Femur (tissue), 1 donor: ENCODE measurements around the gene BSDC1.
"Not testable (repeated sequence)": the region's sequence is repeated elsewhere in the genome, so short reads cannot be mapped to it uniquely, and the experiment has no call there.

ENCODE experiments used
- DNase-seq: peaks from one replicate; pipeline ENCODE4 v3.0.0-alpha.2; 2017

Gene BSDC1

DNA sequence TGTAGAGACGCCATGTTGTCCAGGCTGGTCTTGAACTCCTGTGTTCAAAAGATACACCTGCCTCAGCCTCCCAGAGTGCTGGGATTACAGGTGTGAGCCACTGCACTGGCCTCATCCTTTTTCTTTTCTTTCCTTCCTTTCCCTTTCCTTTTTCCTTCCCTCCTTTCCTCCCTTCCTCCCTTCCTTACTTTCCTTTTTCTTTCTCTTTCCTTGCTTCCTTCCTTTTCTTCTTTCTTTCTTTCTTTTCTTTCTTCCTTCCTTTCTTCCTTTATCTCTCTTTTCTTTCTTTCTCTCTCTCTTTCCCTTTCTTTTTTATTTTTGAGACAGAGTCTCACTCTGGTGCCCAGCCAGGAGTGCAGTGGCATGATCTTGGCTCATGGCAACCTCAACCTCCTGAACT, 37.8 kb downstream of the BSDC1 start:
- no peak for DNase-seq

DNA sequence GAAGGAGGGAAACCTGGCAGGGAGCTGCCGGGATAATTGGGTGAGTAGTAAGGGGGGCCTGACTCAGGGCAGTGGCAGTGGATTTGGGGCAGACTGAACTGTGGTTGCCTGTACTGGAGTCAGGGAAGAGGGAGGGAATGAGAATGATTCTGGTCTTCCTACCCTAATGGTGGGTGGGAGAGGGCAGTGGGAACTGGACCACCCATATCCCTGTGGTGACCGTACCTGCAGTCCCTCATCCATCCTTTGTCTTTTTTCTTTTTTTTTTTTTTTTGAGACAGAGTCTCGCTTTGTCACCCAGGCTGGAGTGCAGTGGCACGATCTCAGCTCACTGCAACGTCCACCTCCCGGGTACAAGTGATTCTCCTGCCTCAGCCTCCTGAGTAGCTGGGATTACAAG, 38.5 kb downstream of the BSDC1 start:
- not testable (repeated sequence) for DNase-seq

DNA sequence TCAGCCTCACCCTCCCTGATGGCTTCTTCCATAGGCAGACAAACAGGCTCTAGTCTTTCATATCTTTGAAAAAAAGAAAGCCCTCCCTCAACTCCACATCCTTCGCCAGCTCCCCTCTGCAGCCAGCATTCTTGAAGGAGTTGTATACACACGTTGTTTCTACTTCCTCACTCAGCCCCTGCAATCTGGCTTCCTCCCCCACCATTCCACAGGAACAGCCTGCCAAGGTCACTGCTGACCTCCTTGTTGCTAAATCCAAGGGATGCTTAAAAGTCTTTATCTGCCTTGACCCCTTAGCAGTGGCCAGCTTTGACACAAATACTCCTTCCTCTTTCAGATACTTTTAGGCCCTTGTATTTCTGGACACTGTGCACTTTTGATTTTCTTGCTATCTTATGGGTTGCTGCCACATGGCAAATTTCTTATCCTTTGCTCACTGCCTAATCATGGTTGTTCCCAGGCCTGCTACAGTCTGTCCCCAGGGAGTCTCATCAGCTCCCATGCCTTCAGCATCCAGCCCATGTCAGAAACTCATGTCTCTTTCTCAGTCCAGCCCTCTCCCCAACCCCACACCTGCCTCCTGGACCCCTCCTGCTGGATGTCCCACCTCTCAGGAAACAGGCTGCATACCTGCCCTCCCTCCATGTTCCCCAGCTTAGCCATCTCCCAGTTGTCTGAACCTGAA, 40.2 kb downstream of the BSDC1 start:
- no peak for DNase-seq

DNA sequence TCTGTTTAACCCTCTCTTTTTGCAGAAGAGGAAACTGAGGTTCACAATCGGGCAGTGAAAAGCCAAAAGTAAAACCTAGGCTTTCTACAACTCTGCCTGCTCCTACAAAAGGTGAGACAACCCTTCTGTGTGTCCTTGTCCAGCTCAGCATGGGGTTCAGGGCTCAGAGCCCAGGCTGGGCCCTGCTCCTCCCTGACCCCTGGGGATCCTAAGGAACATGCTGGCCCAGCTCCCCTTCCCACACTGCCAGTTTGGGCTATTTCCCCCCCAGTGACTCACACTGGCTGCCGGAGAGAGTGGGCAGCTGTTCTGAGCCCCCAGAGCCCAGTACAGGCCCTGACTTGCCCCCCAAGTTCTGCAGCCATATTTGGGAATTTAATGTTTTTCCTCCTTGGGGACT, 40.8 kb downstream of the BSDC1 start:
- DNase-seq, result no peak

DNA sequence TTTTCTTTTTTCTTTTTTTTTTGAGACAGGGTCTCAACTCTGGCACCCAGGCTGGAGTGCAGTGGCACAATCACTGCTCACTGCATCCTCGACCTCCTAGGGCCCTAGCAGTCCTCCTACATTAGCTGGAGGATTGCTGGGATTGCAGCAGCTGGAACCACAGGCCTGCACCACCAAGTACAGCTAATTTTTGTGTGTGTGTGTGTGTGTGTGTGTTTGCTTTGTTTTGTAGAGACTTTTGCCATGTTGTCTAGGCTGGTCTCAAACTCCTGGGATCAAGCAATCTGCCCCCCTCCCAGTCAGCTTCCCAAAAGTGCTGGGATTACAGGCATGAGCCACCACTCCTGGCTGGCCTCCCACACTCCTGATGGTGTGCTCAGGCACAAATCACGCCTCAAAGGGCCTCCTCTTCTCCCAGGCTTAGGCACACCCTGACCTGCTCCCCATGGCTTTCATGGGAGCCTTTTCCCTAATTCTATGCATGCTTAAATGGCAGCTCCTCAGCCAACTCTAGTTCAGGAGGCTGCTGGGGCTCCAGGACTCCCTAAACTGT, 41.3 kb downstream of the BSDC1 start:
- no peak for DNase-seq

DNA sequence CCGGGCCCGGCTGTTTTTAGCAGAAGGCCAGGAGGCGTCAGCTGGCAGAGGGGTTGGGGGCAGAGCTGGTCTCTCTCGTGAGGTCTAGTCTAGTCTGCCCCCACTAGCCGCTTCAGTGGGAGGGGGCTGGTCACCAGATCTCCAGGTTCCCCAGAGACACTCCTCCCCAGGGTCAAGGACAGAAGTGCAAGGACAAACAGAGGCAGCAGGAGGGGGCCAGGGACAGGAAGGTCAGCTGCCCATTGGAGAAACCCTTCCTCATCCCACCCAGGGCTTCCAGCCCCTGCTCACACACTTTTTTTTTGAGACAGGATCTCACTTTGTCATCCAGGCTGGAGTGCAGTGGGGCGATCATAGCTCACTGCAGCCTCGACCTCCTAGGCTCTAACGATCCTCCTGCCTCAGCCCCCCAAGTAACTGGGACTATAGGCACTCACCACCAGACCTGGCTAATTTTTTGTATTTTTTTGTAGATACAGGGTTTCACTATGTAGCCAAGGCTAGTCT, 41.9 kb downstream of the BSDC1 start:
- no peak for DNase-seq

DNA sequence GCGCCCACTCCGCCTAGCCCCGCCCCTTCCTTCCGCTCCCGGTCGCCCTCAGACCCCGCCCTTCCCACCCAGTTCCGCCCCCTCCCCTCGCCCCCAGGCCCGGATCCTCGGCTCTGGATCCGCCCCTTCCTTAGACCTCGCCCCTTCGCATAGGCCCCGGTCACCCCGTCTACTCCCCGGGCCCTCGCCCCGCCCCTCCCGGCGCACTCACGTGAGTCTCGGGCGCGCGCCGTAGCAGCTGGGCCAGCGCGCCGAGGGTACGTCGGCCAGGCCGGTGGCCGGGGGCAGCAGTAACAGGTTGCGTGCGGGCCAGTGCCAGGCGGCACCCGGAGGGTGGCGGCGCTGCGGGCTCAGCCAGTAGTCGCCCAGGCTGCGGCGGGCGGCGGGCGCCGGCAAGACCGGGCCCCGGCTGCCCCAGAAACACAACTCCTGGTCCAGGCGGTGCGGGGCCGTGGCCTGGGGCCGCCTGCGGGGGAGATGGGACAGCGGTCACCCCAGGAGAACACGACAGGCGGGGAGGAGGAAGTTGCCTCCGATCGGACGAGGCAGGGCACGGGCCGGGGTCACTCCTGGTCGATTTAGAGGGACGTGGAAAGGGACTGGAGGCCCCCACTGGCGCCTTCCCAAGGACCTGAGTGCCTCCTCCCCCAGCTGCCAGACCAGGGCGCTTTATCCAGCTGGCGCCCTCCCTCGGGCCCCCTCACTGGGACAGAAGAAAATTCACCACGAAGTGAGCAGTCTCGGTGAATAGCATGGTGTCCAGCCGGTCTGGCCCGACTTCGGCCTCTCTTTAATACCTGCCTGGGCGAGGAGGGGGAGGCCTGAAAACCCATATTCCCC, 42.6 kb downstream of the BSDC1 start:
- peak; percentile 97 for DNase-seq

DNA sequence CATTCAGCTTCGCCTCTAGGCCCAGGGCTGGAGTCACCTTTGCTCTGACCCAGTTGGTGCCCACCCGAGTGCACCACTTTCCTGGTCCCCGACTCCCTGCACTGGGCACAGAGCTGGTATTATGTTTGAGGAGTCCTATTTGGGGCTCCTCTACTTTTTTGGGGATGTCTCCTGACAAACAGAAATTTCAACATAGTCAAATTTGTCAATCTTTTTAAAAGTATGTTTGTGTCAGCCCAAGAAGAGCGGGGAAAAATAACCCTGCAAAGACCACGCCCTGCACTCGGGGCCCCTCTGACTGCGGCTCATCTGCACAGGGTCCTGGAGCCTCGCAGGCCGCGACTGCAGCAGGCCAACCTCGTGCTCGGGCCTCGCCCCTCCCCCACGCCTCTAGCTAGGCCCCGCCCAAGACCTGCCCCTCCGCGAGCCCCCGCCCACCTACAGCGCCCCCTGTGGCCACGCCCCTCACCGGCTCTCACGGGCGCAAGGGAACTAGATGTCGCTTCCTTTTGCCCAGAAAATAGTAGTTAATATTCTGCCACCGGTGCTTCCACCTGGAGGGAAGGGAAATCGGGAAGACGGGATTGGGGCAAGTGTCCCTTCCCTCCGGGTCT, 43.3 kb downstream of the BSDC1 start:
- no peak for DNase-seq

DNA sequence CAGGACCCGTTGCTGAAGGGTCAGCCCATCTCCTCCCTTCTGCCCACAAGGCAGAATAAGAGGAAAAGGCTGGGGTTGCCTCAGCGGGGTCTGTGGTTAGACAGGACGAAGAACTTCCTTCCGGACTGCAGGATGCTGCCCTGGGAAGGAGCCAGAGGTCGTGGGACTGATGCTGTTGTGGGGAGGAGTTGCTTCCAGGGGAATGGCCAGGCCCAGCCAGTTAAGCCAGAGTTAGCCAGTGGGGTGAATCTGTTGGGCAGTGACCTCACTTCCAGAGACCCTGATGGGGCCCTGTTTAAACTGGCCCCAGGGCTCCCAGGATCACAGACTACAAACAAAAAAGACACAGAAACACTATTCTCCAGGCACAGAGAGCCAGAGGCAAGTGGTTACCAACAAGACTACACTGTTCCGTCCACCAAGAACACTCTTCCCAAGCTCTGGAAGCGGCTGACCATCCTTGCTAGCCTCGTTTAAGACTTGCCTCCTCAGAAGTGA, 45.0 kb downstream of the BSDC1 start:
- peak; percentile 55 for DNase-seq

DNA sequence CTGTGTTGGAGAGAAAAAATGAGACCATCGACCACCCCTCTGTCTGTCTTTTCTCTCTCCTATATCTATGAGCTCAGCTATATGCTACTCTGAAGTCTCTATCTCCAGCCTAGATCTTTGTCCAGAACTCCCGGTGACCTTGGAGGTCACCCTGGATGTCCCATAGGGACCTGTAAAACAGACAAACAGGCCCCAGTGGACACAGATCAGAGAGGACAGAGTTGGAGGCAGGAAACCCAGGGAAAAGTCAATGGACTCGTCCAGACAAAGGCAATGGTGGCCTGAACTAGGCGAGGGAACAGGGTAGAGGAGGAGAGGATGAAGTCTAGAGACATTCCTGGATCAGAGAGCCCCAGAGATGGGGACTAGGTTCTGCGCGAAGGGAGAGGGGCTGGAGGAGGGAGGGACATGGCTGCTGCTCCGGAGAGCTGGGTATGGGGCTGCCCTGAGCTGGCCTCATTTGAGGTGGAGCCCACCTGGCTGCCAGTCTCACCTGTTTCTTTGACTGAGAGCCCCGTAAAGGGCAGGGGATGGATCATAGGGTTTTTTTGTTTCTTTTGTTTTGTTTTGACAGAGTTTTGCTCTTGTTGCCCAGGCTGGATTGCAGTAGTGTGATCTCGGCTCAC, 47.6 kb downstream of the BSDC1 start:
- no peak for DNase-seq

DNA sequence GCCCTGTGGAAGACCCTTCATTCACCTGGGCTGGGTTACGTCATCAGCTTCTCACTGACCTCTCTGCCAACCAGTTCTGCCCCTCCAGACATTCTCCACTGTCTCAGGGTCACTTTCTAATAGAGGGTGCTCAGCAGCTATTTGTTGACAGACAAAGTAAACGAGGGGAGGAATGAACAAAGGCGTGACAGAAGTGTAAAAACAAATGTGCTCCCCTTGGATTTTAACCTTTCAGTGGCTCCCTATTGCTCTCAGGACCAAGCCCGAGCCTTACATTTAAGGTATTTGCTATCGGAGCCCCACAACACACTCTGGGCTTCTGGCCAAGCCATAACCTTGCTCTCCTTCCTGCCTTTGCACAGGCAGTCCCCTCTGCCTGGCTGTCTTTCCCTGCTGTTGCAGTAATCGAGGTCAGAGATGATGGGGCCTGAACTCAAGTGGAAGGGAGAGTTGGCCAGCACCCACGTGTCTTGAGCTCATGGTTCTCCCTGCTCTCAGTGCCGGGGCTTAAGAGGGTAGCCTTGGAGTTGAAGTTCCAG, 48.9 kb downstream of the BSDC1 start:
- no peak for DNase-seq

DNA sequence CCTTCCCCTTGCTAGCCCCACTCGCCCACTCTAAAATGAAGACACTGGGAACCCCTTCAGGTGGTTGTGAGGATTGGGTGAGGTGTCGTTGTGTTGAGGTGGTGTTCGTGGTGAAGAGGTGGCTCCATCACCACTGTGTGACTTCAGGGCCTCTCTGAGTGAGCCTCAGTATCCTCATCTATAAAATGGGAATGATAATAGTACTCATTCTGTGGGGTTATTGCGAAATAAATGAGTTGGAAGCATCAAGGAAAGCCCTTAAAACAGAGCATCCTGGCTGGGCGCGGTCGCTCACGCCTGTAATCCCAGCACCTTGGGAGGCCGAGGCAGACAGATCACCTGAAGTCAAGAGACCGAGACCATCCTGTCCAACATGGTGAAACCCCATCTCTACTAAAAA, 51.5 kb downstream of the BSDC1 start:
- DNase-seq, result no peak

DNA sequence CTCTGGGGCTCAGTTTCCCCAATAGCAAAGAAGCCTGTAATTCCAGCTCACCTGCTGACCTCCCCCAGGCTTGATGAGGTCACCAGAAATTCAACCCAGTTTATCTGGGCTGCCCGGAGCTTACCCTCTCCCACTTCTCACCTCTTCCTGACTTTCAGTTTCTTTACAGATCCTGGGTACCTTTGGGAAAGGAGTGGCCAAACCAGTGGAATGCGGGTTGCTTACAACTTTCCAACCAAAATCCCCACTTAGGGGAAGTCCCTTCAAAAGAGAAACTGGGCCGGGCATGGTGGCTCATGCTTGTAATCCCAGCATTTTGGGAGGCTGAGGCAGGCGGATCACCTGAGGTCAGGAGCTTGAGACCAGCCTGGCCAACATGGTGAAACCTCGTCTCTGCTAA, 52.3 kb downstream of the BSDC1 start:
- DNase-seq, result no peak

DNA sequence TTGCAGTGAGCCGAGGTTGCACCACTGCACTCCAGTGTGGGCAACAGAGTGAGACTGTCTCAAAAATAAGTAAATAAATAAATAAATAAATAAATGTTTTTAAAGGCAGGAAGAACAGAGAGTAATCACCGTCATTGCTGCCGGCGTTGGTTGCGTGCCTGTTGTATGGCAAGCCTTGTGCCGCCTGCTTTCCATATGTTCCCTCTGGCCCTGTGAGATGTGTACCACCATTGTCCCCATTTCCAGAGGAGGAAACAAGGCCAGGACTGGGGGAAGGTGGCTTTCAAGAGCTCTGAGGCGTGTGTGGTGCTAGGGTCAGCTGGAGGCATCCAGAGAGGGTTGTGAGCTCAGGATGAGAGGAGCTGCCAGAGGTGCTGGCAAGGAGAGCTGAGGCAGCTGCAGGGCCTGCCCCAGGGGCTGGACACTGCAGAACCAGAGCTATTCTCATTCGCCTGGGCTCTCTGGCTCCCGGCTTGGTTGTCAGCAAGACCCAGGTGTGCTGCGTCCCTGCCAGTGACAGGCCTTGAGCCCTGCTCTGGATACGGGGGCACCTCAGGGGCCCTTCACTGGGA, 53.0 kb downstream of the BSDC1 start:
- DNase-seq, result no peak

DNA sequence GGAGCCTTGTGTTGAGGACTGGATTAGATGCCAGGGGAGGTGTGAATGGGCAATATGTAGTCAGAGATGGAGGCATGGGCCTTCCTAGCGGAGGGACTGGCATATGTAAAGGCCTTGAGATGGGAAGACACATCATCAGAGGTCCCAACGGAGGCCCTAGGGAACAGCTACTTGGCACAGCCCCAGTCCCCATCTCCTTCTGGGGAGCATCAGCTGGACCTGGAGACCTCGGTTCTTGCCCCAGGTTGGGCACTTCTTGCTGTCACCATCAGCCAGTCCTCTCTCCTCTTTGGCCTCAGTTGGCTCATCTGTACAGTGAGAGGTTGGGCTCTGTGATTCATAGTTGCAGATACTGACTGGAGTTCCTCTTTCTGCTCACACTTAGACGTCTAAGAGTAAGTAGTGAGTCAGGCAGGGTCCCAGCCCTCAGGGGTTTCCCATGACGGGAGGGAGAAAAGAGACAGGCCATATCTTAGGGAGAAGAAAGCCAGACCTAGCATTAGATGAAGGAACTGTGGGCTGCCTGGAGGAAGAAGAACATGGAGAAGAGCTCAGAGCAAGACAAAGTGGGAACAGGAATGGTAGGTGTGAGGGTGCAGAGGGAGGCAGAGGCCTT, 54.8 kb downstream of the BSDC1 start:
- DNase-seq, result no peak

DNA sequence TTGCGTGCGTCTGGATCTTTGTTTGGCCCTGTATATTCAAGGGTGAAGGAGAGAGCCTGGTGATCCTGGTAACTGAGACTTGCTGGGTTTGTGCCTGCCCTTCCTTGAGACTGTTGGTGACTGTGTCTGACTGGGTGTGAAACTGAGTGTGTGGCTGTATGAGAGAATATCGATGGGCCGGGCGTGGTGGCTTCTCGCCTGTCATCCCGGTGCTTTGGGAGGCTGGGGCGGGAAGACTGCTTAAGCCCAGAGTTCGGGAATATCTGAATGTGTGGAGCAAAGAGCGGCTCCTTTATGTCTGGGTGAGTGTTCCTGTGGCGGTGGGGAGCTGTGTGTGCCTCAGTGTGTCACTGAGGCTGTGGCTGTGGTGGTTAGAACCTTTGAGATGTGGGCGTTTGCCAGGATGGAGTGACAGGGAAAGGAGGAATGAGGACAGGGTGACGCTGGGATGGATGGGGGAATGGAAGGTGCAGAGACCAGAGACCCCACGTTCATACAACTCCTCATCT, 55.5 kb downstream of the BSDC1 start:
- DNase-seq, result no peak

DNA sequence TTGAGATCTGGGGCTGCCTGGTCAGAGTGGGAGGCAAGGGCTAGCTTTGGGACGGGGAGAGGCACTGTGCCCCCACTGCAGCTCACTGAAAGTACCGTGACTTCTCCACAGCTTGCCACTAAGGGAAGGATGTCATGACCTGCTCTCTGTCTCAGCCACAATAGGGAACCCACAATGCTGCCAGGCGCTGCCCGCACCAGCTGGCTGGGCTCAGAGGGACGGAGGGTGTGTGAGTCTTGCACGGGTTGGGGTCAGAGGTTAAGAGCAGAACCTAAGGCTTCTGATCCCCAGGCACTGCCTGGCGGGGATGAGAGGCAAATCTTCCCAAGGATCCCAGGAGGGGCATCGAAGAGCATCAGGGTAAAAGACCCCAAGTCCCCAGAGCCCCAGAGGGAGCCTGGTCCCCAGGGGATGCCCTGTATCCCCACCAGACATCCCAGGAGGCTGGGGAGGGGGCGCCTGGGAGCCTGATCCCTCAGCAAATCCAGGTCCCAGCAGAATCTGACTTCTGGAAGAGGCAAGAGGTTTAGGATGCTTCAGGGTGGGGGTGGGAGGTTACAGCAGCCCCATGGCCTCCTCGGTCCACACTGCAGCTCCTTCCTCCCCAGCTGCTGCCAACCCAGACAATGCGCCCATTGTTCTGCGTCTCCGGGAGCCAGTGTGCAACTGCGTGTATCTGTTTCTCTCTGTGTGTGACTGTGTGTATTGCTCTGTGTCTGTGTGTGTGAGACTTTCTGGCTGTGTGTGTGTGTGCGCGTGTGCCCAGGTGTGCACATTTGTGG, 56.2 kb downstream of the BSDC1 start:
- DNase-seq, result peak; percentile 67

DNA sequence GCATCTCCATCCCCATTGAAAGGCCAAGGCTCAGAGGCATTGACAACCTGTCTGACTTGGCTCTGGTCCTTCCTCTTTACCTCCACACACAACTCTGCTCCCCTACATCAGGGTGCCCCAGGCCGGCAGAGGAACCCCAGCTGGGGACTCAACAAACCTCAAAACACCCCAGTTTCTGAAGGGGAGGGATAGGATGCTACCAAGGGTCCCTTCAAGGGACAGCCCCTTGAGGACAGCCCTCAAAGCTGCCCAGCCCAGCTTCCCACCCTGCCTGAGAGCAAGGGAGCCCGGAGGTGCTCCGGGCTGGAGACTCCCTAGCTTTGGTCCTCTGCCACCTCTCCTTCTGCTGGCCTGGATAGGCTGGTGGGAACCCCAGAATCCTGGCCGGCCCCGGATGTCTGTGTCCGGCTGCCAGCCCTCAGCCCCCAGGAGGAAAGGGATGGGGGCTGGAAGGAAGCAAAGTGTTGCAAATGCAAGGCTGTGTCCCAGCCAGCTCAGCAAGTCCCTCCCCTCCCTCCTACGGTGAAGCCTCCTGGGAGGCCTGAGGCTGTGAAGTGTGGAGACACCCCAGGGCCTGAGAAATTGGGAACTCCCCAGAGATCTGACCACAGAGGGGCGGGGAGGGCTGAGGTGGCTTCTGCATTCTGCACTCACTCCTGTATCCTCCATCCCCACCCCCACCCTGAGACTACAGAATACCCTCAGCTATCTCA, 57.1 kb downstream of the BSDC1 start:
- peak; percentile 66 for DNase-seq

DNA sequence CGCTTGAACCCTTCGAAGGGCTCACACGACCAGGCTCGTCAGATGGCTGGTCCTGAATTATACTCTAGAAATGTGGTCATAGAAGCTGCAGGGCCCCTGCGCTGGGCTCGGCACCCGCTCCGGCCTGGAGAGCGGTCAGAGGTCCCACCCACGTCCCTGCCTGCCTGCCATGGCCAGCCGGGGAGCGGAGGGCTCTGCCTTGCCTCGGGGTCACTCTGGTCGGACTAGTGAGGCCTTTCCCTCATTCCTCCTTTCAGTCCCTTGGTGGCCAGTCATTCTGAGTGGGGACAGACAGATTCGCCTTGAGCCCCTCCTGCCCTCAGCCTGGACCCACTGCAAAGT, 57.7 kb downstream of the BSDC1 start:
- DNase-seq, result no peak
